Keratinocyte (primary cell): ENCODE measurements around the gene ADCY4. TPM values are rescaled to one million over a fixed set of nuclear protein-coding genes. Genes with fewer than 3 reads are reported as not detected.
"Not testable (repeated sequence)": the region's sequence is repeated elsewhere in the genome, so short reads cannot be mapped to it uniquely, and the experiment has no call there.

Experiments used
- DNase-seq: peaks from one replicate; pipeline ENCODE4 v3.0.0-alpha.2; 2011; ENCODE audit warnings: low read depth, missing footprints, low spot score
- FAIRE-seq: peaks from 2 replicates; lab custom pipeline; 2011; peaks lifted over from hg19 to GRCh38; lab: Jason Lieb, UNC
- H2AFZ ChIP-seq: 2 replicates; pipeline ENCODE4 v1.6.0; 2012; ENCODE audit warnings: low read length, control low read depth, inconsistent platforms; ENCODE audit not compliant: control insufficient read depth
- H3K27ac ChIP-seq: 2 replicates; pipeline ENCODE4 v1.5.1; 2011; ENCODE audit warnings: low read length; ENCODE audit not compliant: control insufficient read depth, insufficient read depth
- H3K27me3 ChIP-seq: 3 replicates; pipeline ENCODE4 v1.6.0; 2011; ENCODE audit warnings: low read length; ENCODE audit not compliant: control insufficient read depth, insufficient read depth; ENCODE audit errors: extremely low read depth
- H3K36me3 ChIP-seq, 2 experiments: 2 replicates in 1 of 2; 3 replicates in 1 of 2; pipeline ENCODE4 v1.5.1; 2011; ENCODE audit warnings: low read length in 2 of 2, mild to moderate bottlenecking in 1 of 2; ENCODE audit not compliant: control insufficient read depth in 2 of 2, insufficient read depth in 2 of 2; ENCODE audit errors: extremely low read depth in 1 of 2
- H3K4me1 ChIP-seq: 3 replicates; pipeline ENCODE4 v1.5.1; 2011; ENCODE audit warnings: low read length; ENCODE audit not compliant: control insufficient read depth, insufficient read depth; ENCODE audit errors: extremely low read depth
- H3K4me2 ChIP-seq: 3 replicates; pipeline ENCODE4 v1.6.0; 2011; ENCODE audit warnings: low read depth, low read length; ENCODE audit not compliant: control insufficient read depth, insufficient read depth; ENCODE audit errors: extremely low read depth
- H3K4me3 ChIP-seq, 3 experiments: fragments of 200-600 bp in 1 of 3; sonication (generic) in 1 of 3; 2 replicates in 2 of 3; 3 replicates in 1 of 3; pipeline ENCODE4 v1.5.1; 2011 to 2016; ENCODE audit warnings: low read length in 3 of 3, mild to moderate bottlenecking in 3 of 3, control low read depth in 2 of 3, inconsistent platforms in 1 of 3, low read depth in 1 of 3, mixed read lengths in 1 of 3, mixed run types in 1 of 3, moderate library complexity in 1 of 3; ENCODE audit not compliant: control insufficient read depth in 2 of 3, insufficient read depth in 2 of 3; ENCODE audit errors: extremely low read depth in 1 of 3
- H3K79me2 ChIP-seq: 2 replicates; pipeline ENCODE4 v1.6.0; 2012; ENCODE audit warnings: low read length; ENCODE audit not compliant: control insufficient read depth, insufficient read depth
- H3K9ac ChIP-seq: 3 replicates; pipeline ENCODE4 v1.6.0; 2011; ENCODE audit warnings: low read length; ENCODE audit not compliant: control insufficient read depth, insufficient read depth; ENCODE audit errors: extremely low read depth
- H3K9me1 ChIP-seq: 3 replicates; pipeline ENCODE4 v1.6.0; 2011; ENCODE audit warnings: low read length; ENCODE audit not compliant: control insufficient read depth, insufficient read depth; ENCODE audit errors: extremely low read depth
- H3K9me3 ChIP-seq: 2 replicates; pipeline ENCODE4 v1.5.1; 2012; ENCODE audit warnings: low read depth, low read length; ENCODE audit not compliant: control insufficient read depth
- H4K20me1 ChIP-seq: 3 replicates; pipeline ENCODE4 v1.6.0; 2011; ENCODE audit warnings: low read length; ENCODE audit not compliant: control insufficient read depth, insufficient read depth; ENCODE audit errors: extremely low read depth
- EZH2 ChIP-seq: IDR thresholded peaks from one replicate; pipeline ENCODE4 v1.6.1; 2012; ENCODE audit warnings: inconsistent platforms, mild to moderate bottlenecking, low read length, moderate library complexity
- dilution Hi-C: fragments of 300-500 bp; cut with MboI; formaldehyde crosslinking; loops from one replicate; pipeline ENCODE4 v1.7.0; 2020; ENCODE audit warnings: low sequenced_read_pairs; ENCODE audit not compliant: extremely low pct_ligation_motif_present
- polyA plus RNA-seq, 5 experiments: library from polyadenylated mRNA; depleted of rRNA in 3 of 5; stranded (reverse) in 3 of 5; stranded (forward) in 1 of 5; unstranded in 1 of 5; fragments of >200 nt; gene quantifications; 1 replicate in 1 of 5; 2 replicates in 3 of 5; 3 replicates in 1 of 5; pipeline versions ENCODE4 v1.2.1 to v1.2.3, GENCODE V29; 2011 to 2012; ENCODE audit warnings: missing spikeins in 2 of 5, low read depth in 1 of 5, low replicate concordance in 1 of 5
- TF ChIP-seq, protein P1 (sequence below), 3 experiments: IDR thresholded peaks in 1 of 3; conservative IDR thresholded peaks in 1 of 3; optimal IDR thresholded peaks in 1 of 3; 2 replicates in 2 of 3; 3 replicates in 1 of 3; pipeline versions ENCODE3 to v1.5.1; 2011; ENCODE audit warnings: low read length in 3 of 3, mild to moderate bottlenecking in 3 of 3, moderate library complexity in 2 of 3, control low read depth in 1 of 3, inconsistent platforms in 1 of 3; ENCODE audit not compliant: insufficient read depth in 2 of 3; ENCODE audit errors: extremely low read depth in 1 of 3

The ADCY4 gene
- polyA plus RNA-seq, 1 donor (not counting 4 experiments of a cell fraction or from before 2014, with no cell fraction given) = 0.21 TPM

DNA sequence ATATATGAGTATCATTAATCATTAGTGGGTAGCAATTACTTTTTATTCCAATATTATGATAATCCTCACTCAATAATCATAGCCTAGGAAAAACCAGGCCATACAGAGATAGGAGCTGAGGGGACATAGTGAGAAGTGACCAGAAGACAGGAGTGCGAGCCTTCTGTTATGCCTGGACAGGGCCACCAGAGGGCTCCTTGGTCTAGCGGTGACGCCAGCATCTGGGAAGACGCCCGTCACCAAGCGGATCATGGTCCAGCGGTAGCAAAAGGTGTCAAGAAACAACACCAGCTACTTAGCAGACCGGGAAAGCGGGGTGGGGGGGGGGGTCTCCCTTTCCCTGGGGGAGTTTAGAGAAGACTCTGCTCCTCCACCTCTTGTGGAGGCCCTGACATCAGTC is 7.0 kb downstream of the ADCY4 start:
- H3K4me1 ChIP-seq = peaks cover 10% of the 10 kb centered on the region
- H3K4me3 ChIP-seq, H3K4me2 ChIP-seq, H3K27ac ChIP-seq, H3K79me2 ChIP-seq, DNase-seq, H3K9me3 ChIP-seq, H4K20me1 ChIP-seq, H3K9ac ChIP-seq, H3K9me1 ChIP-seq, FAIRE-seq, H3K27me3 ChIP-seq, H2AFZ ChIP-seq, dilution Hi-C loops, H3K36me3 ChIP-seq: not testable (repeated sequence)
- TF ChIP-seq, protein P1, sequence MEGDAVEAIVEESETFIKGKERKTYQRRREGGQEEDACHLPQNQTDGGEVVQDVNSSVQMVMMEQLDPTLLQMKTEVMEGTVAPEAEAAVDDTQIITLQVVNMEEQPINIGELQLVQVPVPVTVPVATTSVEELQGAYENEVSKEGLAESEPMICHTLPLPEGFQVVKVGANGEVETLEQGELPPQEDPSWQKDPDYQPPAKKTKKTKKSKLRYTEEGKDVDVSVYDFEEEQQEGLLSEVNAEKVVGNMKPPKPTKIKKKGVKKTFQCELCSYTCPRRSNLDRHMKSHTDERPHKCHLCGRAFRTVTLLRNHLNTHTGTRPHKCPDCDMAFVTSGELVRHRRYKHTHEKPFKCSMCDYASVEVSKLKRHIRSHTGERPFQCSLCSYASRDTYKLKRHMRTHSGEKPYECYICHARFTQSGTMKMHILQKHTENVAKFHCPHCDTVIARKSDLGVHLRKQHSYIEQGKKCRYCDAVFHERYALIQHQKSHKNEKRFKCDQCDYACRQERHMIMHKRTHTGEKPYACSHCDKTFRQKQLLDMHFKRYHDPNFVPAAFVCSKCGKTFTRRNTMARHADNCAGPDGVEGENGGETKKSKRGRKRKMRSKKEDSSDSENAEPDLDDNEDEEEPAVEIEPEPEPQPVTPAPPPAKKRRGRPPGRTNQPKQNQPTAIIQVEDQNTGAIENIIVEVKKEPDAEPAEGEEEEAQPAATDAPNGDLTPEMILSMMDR (optimal IDR thresholded peaks at IDR 0.05 in 1 of 3, IDR thresholded peaks at IDR 0.05 in 1 of 3, conservative IDR thresholded peaks at IDR 0.05 in 1 of 3; ENCODE audit: extremely low read depth in 1 of 3, insufficient read depth in 2 of 3, low read length in 3 of 3) = peak in 1 of 3 experiments; percentile 49

DNA sequence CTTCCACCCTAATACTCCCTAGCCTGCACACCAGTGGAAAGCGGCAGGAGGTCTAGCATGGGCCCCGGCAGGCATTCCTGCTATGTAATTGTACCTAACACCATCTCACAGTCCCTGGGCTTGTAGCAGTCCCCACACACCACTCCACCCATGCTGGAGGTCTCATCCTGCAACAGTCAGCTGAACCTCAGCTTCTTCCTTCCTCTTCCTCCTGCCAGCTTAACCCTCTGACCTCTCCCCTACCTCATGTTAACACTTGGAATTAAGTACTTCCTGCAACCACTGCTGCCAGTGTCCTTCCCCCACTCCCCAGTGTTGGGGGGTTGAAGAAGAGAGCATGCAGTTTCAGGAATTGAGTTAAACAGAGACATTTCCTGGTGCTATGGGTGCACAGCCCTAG is 7.6 kb downstream of the ADCY4 start:
- TF ChIP-seq EZH2 = no peak
- TF ChIP-seq, protein P1 (optimal IDR thresholded peaks at IDR 0.05 in 1 of 3, IDR thresholded peaks at IDR 0.05 in 1 of 3, conservative IDR thresholded peaks at IDR 0.05 in 1 of 3; ENCODE audit: extremely low read depth in 1 of 3, insufficient read depth in 2 of 3, low read length in 3 of 3) = no peak
- H3K27ac ChIP-seq = no peak overlapping the region
- no peaks in the 10 kb centered on the region for H3K27me3 ChIP-seq
- no peak overlapping the region for H2AFZ ChIP-seq
- H3K36me3 ChIP-seq = no peaks in the 10 kb centered on the region
- no peak overlapping the region for H3K9ac ChIP-seq
- no peaks in the 10 kb centered on the region for H3K79me2 ChIP-seq
- dilution Hi-C loops = no loop called here
- H3K9me3 ChIP-seq = no peaks in the 10 kb centered on the region
- no peak overlapping the region for H3K4me3 ChIP-seq
- H3K4me1 ChIP-seq = peaks cover 5% of the 10 kb centered on the region
- H3K4me2 ChIP-seq = no peak overlapping the region
- FAIRE-seq (no peak), DNase-seq (no peak)
- no peaks in the 10 kb centered on the region for H4K20me1 ChIP-seq
- no peaks in the 10 kb centered on the region for H3K9me1 ChIP-seq
